ENCODE measurements around the gene SNX33.

DNA sequence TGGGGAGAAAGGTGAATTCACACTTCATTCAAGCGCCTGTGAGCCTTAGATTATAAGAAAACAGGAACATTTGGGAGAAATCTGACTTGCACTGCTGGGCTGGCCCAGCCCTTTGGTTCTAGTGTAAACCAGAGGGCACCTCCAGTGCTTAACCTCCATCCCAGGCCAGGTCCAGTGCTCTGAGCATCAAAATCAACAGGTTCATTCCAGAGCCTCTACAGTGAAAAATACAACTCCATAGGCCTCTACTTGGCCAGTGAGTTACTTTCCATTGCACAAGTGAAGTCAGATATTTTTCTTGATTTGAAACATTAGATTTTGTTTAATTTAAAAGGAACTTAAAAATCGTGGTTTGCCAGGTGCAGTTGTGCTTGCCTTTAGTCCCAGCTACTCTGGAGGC is 25.2 kb upstream of the SNX33 start:
- TF ChIP-seq CTCF (IDR thresholded peaks at IDR 0.05) (no peak), POLR2A (IDR thresholded peaks at IDR 0.05) (no peak)

All from adrenal gland (tissue), 5 donors.